ENCODE results near the gene HCRT.
"Not testable (repeated sequence)": the region's sequence is repeated elsewhere in the genome, so short reads cannot be mapped to it uniquely, and the experiment has no call there.

The HCRT gene

DNA sequence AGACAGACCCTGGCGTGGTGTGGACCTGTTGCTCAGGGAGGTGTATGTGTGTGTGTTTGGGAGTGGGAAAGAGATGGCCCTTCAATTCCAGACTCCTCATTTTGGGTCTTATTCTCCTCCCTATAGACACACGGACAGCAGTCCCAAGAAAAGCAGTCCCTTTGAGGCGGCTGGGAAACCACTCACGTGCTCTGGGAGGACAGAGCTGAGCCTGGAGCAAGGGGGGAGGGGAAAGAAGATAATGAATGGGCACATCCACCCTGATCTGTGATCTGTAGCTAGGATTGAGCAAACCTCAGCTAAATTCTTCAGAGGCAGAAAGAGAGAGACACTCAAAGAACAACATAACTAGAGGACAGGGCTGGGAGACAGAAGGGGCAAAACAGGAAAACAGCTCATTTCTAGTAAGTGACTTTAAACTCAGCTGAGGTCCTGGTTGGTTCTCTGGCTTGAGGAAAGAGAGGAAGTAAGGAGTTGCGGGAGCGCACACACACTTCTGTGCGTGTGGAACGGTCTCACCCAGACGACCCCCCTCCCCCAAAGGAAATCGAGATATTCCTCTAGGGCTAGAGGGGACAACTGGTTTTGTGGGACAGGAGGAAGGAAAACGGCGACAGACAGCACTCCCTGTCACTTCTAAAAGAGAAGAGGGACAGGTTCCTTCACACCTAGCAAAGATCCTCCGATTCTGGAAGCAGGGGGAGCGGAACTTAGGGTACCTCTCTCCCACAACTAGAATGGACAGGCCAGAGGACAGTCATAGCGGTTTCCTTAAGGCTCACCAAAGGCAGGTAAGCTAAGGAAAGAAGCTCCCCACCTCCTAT, 31.1 kb downstream of the HCRT start:
- Histone ChIP-seq H3K18ac (ENCODE audit: low read length) (peak overlapping the region; percentile 50), H4K12ac (ENCODE audit: low read depth, low read length) (peak overlapping the region; percentile 37), H3K23ac (ENCODE audit: low read length) (no peak overlapping the region), H3K4me1 (ENCODE audit: control insufficient read depth in 1 of 2, insufficient read depth in 2 of 2, low read length in 2 of 2) (peaks cover 8 to 18% of the 10 kb centered on the region in 2 experiments), H3K9me3 (ENCODE audit: insufficient read depth, low read depth, low read length) (no peaks in the 10 kb centered on the region), H2BK120ac (ENCODE audit: insufficient read depth, low read length, poor library complexity) (peak overlapping the region; percentile 9), H2AK5ac (ENCODE audit: low read length) (peak overlapping the region; percentile 61), H3K4me2 (ENCODE audit: low read length) (peak overlapping the region; percentile 81), H4K91ac (ENCODE audit: low read depth, low read length) (peak overlapping the region; percentile 68), H2BK5ac (ENCODE audit: low read depth, low read length, poor library complexity) (peak overlapping the region; percentile 49), H3K4ac (ENCODE audit: low read depth, low read length) (peak overlapping the region; percentile 64), H3K79me1 (ENCODE audit: low read length) (peaks cover 8% of the 10 kb centered on the region), H3K4me3 (ENCODE audit: low read depth, low read length) (peak overlapping the region; percentile 94), H3K36me3 (ENCODE audit: control insufficient read depth in 1 of 2, insufficient read depth in 2 of 2, low read length in 2 of 2) (peaks cover 4 to 13% of the 10 kb centered on the region in 2 experiments), H3K27me3 (ENCODE audit: insufficient read depth, low read length) (no peaks in the 10 kb centered on the region), H3K79me2 (ENCODE audit: control insufficient read depth, insufficient read depth, low read length, poor library complexity) (peaks cover 13% of the 10 kb centered on the region), H3K27ac (ENCODE audit: low read depth, low read length) (peak overlapping the region; percentile 62), H2AFZ (ENCODE audit: insufficient read depth, low read length, poor library complexity) (peak overlapping the region; percentile 32), H3K9ac (ENCODE audit: low read length) (peak overlapping the region; percentile 95), H2BK12ac (ENCODE audit: low read length) (no peak overlapping the region), H3K14ac (ENCODE audit: low read length) (peak overlapping the region; percentile 74), H4K8ac (ENCODE audit: low read depth, low read length) (peak overlapping the region; percentile 90)
- DNase-seq = peak in 1 of 2 donors; percentile 29
- no CpG with 5 or more reads among the region's 15 CpGs for WGBS (ENCODE audit: extremely low coverage, insufficient coverage, insufficient read length)

DNA sequence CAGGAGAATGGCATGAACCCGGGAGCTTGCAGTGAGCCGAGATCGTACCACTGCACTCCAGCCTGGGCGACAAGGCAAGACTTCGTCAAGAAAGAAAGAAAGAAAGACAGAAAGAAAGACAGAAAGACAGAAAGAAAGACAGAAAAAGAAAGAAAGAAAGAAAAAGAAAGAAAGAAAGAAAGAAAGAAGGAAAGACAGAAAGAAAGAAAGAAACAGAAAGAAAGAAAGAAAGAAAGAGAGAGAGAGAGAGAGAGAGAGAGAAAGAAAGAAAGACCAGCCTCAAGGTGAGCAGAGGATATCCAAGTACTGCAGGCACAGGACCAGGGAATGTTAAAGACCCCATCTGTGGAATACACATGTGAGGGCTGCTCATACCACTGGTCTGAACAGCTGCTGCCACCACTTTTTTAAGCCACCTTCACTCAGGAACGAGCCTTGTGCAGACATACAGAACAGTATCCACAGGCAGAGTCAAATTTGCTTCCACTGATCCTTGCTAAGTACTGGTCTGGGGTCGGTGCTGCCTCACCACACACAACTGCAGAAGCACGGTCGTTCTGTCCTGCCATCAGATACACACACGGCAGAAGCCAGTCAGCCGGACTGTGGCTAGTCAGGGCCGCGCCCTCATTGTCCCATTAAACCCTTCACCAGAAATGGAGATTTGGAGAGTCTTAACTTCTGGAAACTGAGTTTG, 38.2 kb downstream of the HCRT start:
- no peak overlapping the region for H3K4me3 ChIP-seq (ENCODE audit: low read depth, low read length)
- no peak overlapping the region for H2BK5ac ChIP-seq (ENCODE audit: low read depth, low read length, poor library complexity)
- H2AK5ac ChIP-seq (ENCODE audit: low read length) = no peak overlapping the region
- H3K9me3 ChIP-seq (ENCODE audit: insufficient read depth, low read depth, low read length) = no peaks in the 10 kb centered on the region
- peaks cover 15 to 19% of the 10 kb centered on the region in 2 experiments for H3K36me3 ChIP-seq (ENCODE audit: control insufficient read depth in 1 of 2, insufficient read depth in 2 of 2, low read length in 2 of 2)
- H3K14ac ChIP-seq (ENCODE audit: low read length) = no peak overlapping the region
- no peaks in the 10 kb centered on the region for H3K79me1 ChIP-seq (ENCODE audit: low read length)
- H4K8ac ChIP-seq (ENCODE audit: low read depth, low read length) = no peak overlapping the region
- no peak overlapping the region for H3K4me2 ChIP-seq (ENCODE audit: low read length)
- H4K12ac ChIP-seq (ENCODE audit: low read depth, low read length) = no peak overlapping the region
- H2AFZ ChIP-seq (ENCODE audit: insufficient read depth, low read length, poor library complexity) = no peak overlapping the region
- H3K18ac ChIP-seq (ENCODE audit: low read length) = no peak overlapping the region
- no peak overlapping the region for H3K4ac ChIP-seq (ENCODE audit: low read depth, low read length)
- H3K27ac ChIP-seq (ENCODE audit: low read depth, low read length) = no peak overlapping the region
- H2BK12ac ChIP-seq (ENCODE audit: low read length) = no peak overlapping the region
- H3K9ac ChIP-seq (ENCODE audit: low read length) = no peak overlapping the region
- WGBS (ENCODE audit: extremely low coverage, insufficient coverage, insufficient read length) = no CpG with 5 or more reads among the region's 13 CpGs
- H2BK120ac ChIP-seq (ENCODE audit: insufficient read depth, low read length, poor library complexity) = no peak overlapping the region
- H3K79me2 ChIP-seq (ENCODE audit: control insufficient read depth, insufficient read depth, low read length, poor library complexity) = no peaks in the 10 kb centered on the region
- no peak for DNase-seq
- no peak overlapping the region for H4K91ac ChIP-seq (ENCODE audit: low read depth, low read length)
- no peaks in the 10 kb centered on the region for H3K27me3 ChIP-seq (ENCODE audit: insufficient read depth, low read length)
- peaks cover 9% of the 10 kb centered on the region in 2 experiments for H3K4me1 ChIP-seq (ENCODE audit: control insufficient read depth in 1 of 2, insufficient read depth in 2 of 2, low read length in 2 of 2)
- H3K23ac ChIP-seq (ENCODE audit: low read length) = peak overlapping the region; percentile 53

DNA sequence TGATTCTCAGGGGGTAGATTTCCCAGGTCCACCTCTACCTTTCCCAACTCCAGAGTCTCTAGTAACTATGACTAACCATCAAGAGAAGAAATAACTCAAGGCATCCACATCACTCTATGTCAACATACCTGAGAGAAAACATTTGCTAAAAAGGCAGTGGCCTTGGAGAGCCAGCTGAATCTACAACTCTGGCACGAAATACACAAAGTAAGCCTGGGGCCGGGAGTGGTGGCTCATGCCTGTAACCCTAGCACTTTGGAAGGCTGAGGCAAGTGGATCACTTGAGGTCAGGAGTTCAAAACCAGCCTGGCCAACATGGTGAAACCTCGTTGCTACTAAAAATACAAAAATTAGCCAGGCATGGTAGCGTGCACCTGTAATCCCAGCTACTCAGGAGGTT, 42.1 kb downstream of the HCRT start:
- peak overlapping the region; percentile 33 for H3K4ac ChIP-seq (ENCODE audit: low read depth, low read length)
- H2BK5ac ChIP-seq (ENCODE audit: low read depth, low read length, poor library complexity) = not testable (repeated sequence)

DNA sequence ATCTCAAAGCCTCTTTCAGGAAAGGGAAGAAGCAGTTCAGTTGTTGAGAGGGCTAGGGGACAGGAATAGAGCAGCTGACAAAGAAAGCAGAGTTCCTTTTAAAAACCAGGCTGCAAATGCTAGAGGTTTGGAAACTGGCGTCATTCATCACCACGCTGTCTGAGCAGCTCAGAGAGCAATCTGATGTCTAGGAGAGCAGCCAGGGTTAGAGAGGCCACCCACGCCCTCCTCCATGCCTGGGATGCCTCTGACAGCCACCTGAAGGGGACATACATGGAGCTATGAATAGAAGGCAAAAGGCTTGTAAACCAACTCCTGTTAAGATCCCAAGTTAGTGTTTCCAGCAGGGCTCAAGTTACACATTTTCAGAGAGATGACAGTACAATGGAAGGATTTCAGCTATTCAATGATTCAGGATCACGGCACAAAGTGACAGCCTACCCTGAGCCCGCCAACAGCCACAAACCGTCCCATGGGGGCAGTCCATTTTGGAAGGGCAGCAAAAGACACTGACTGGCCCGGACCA, 42.8 kb downstream of the HCRT start:
- Histone ChIP-seq H3K18ac (ENCODE audit: low read length) (no peak overlapping the region), H3K79me2 (ENCODE audit: control insufficient read depth, insufficient read depth, low read length, poor library complexity) (peaks cover 2% of the 10 kb centered on the region), H3K4ac (ENCODE audit: low read depth, low read length) (no peak overlapping the region), H2AK5ac (ENCODE audit: low read length) (no peak overlapping the region), H3K27ac (ENCODE audit: low read depth, low read length) (peak overlapping the region; percentile 7), H4K91ac (ENCODE audit: low read depth, low read length) (no peak overlapping the region), H2BK5ac (ENCODE audit: low read depth, low read length, poor library complexity) (no peak overlapping the region), H3K23ac (ENCODE audit: low read length) (no peak overlapping the region), H2BK120ac (ENCODE audit: insufficient read depth, low read length, poor library complexity) (no peak overlapping the region), H2BK12ac (ENCODE audit: low read length) (no peak overlapping the region), H3K14ac (ENCODE audit: low read length) (no peak overlapping the region), H4K12ac (ENCODE audit: low read depth, low read length) (no peak overlapping the region), H2AFZ (ENCODE audit: insufficient read depth, low read length, poor library complexity) (no peak overlapping the region), H3K36me3 (ENCODE audit: control insufficient read depth in 1 of 2, insufficient read depth in 2 of 2, low read length in 2 of 2) (peaks cover 19 to 22% of the 10 kb centered on the region in 2 experiments), H3K4me1 (ENCODE audit: control insufficient read depth in 1 of 2, insufficient read depth in 2 of 2, low read length in 2 of 2) (peaks cover 9% of the 10 kb centered on the region in 2 experiments), H3K4me3 (ENCODE audit: low read depth, low read length) (no peak overlapping the region), H3K9ac (ENCODE audit: low read length) (no peak overlapping the region), H3K79me1 (ENCODE audit: low read length) (no peaks in the 10 kb centered on the region), H4K8ac (ENCODE audit: low read depth, low read length) (no peak overlapping the region), H3K27me3 (ENCODE audit: insufficient read depth, low read length) (no peaks in the 10 kb centered on the region), H3K4me2 (ENCODE audit: low read length) (no peak overlapping the region), H3K9me3 (ENCODE audit: insufficient read depth, low read depth, low read length) (no peaks in the 10 kb centered on the region)
- no CpG with 5 or more reads among the region's 7 CpGs for WGBS (ENCODE audit: extremely low coverage, insufficient coverage, insufficient read length)
- peak; percentile 94 to 95 for DNase-seq

More for the DNA sequence above, 42.1 kb downstream of the HCRT start:
- peak overlapping the region; percentile 28 for H3K27ac ChIP-seq (ENCODE audit: low read depth, low read length)
- peaks cover 18 to 22% of the 10 kb centered on the region in 2 experiments for H3K36me3 ChIP-seq (ENCODE audit: control insufficient read depth in 1 of 2, insufficient read depth in 2 of 2, low read length in 2 of 2)
- not testable (repeated sequence) for H4K12ac ChIP-seq (ENCODE audit: low read depth, low read length); H3K14ac ChIP-seq (ENCODE audit: low read length); H3K4me2 ChIP-seq (ENCODE audit: low read length); H2BK120ac ChIP-seq (ENCODE audit: insufficient read depth, low read length, poor library complexity); H2AK5ac ChIP-seq (ENCODE audit: low read length); H2BK12ac ChIP-seq (ENCODE audit: low read length); H3K27me3 ChIP-seq (ENCODE audit: insufficient read depth, low read length); H4K91ac ChIP-seq (ENCODE audit: low read depth, low read length); H4K8ac ChIP-seq (ENCODE audit: low read depth, low read length); H3K4me3 ChIP-seq (ENCODE audit: low read depth, low read length); H2AFZ ChIP-seq (ENCODE audit: insufficient read depth, low read length, poor library complexity); H3K79me1 ChIP-seq (ENCODE audit: low read length); H3K4me1 ChIP-seq (ENCODE audit: control insufficient read depth in 1 of 2, insufficient read depth in 2 of 2, low read length in 2 of 2); H3K79me2 ChIP-seq (ENCODE audit: control insufficient read depth, insufficient read depth, low read length, poor library complexity); H3K18ac ChIP-seq (ENCODE audit: low read length); H3K9ac ChIP-seq (ENCODE audit: low read length); H3K23ac ChIP-seq (ENCODE audit: low read length); H3K9me3 ChIP-seq (ENCODE audit: insufficient read depth, low read depth, low read length)
- WGBS (ENCODE audit: extremely low coverage, insufficient coverage, insufficient read length) = no CpG with 5 or more reads among the region's 4 CpGs
- DNase-seq = peak; percentile 64 to 76
